ENCODE measurements around the gene ASH1L.

ASH1L gene

DNA sequence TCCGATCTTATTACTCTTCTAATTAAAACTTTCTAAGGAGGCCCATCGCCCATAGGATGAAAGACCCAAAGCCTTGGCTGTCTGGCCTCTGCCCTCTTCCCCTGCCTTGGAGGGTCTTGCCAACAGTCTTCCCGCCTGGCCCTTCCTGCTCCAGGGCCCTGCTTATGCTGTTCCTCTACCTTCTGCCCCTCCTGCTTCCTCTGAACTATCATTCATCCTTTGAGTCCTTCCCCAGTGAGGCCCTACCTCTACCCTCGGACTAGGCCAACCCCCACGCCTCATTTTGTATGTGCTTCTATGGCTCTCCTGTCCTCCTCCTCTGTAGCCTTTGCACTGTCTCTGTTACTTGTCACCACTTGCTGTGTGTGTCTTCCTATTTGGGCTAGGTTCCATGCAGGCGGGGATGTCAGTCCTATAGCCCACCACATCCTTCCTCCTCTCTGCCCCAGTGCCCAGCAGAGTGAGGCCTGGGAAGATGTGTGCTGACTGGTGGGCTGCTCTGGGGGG lies 236.5 kb downstream of the ASH1L start:
- no peak for DNase-seq (ENCODE audit: low read depth)

DNA sequence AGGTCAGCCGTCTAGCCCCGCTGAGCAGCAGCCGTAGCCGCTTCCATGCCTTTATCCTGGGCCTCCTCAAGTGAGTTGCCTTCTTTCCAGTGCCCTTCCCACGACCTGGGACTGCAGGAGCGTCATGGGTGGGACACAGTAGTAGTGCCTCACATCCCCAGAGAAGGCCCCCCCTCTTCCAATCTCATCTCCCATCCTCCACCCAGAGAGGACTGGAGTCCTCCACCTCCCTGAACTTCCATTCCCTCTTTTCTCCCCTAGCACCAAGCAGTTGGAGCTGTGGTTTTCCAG lies 237.1 kb downstream of the ASH1L start:
- no peak for DNase-seq (ENCODE audit: low read depth)

DNA sequence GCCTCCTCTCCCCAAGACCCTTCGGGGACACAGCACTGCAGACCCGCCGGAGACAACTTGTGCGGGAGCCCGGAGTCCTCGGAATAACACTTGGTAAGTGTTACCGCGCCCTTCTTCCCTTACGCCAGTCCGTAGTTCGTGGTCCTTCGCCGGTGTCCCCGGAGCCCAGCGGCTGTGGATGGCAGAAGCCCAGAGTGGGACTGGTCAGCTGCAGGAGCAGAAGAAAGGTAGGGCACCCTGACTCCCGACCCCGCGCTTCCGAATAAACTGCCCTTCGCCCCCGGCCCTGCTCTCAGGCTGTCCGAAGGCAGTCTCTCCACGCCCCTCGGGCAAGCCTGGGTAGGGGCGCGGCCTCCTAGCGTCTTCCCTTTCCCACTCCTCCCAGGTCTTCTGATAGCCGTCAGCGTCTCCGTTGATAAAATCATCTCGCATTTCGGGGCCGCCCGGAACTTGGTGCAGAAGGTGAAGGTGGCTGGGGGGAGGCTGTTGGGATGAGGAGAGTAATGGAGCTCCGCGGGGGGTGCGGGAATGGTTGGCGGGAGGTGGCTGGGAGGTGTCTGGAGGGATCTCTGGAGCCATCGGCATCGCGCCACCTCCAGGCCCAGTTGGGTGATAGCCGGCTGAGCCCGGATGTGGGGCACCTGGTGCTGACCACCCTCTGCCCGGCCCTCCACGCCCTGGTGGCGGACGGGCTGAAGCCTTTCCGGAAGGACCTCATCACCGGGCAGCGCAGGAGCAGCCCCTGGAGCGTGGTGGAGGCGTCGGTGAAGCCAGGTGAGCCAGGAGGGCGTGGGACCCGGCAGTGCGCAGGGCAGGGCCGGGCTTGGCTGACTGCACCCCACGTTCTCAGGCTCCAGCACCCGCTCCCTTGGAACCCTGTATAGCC lies 237.6 kb downstream of the ASH1L start:
- DNase-seq (ENCODE audit: low read depth): no peak

DNA sequence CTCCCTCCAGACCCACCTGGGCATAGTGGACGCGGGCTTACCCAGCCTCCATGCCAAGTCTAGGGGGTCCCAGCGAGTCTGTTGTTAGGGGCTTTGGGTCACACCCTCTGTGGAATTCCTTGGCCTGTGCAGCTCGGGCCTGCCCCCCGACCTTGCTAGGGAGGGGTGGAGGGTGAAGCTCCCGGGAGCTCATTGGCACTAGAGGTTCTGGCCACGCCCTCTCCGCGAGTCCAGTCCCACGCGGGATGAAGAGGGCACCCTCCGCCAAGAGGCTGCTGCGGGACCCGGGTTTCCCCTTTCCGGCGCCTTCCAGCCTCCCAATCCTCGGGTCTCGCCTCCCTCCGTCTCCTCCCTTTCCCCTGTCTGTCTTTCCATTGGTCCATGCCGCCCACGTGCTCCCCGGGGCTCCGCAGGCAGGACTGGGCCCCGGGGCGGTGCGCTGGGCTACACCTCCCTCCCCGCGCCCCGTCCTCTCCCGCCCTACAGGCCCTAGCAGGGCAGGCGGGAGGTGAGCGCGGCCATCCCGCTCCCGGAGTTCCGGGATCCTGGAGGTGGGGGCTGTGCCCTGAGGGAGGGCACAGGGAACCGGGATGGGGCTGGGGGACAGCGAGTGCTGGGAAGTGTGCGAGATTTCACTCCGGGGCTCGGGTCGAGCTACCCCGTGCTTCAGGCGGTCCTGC lies 238.4 kb downstream of the ASH1L start:
- DNase-seq (ENCODE audit: low read depth): peak; percentile 66

DNA sequence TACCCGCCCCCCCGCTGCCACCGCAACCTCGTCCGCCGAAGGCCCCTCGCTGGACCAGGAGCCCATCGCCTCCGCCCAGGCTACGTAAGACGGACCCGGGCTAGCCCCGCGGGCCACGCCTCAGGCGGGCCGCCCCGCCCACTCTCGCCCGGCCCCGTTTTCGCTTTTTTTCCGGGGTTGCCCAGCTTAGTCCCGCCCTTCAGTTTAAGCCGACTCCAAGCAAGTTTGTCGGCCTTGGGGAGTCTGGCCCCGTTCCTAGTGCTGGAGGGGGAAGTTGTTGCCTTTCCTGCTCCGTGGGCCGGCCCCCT lies 238.9 kb downstream of the ASH1L start:
- DNase-seq (ENCODE audit: low read depth): peak; percentile 69

DNA sequence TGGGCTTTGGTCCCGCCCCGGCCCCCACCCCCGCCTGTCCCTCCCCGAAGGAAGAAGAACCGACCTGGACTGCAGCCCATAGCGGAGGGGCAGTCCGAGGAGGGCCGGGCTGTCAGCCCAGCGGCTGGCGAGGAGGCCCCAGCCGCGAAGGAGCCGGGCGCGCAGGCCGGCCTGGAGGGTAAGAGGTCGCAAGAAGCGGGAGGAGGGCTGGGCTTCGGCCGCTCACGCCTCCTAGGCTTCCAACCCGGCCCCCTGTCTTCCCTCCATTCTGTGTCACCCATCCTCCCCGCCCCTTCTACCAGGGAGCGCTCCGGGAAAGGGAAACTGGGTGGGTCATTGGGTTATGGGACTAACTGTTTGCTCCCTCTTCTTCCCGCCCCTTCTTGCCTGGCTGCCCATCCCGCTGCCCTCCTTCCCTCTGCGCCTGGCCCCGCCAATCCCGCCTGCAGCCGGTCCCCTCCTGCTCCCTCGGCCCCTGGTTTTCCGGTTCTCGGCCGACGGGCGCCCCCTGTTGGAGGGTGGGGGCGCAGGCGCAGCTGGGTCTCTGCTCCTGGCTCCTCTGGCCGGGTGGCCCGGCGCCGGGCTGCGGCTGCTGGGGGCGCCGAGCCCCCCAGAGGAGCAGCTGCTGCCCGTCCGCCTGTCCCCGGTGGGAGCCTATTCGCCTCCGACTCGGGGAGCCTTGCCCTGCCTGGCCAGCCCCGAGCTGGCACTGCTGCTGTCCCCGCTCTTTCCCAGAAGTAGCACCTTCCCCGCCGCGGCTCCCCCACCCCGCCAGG lies 239.5 kb downstream of the ASH1L start:
- peak; percentile 75 for DNase-seq (ENCODE audit: low read depth)

DNA sequence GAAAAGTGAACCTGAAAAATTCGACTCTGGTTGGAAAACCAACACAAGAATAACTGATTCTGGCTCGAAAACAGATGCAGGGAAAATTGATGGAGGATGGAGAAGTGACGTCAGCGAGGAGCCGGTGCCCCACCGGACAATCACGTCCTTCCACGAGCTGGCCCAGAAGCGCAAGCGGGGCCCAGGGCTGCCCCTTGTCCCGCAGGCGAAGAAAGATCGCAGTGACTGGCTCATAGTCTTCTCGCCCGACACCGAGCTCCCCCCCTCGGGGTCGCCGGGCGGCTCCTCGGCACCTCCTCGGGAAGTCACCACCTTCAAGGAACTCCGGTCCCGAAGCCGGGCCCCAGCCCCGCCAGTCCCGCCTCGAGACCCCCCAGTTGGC lies 240.0 kb downstream of the ASH1L start:
- no peak for DNase-seq (ENCODE audit: low read depth)

DNA sequence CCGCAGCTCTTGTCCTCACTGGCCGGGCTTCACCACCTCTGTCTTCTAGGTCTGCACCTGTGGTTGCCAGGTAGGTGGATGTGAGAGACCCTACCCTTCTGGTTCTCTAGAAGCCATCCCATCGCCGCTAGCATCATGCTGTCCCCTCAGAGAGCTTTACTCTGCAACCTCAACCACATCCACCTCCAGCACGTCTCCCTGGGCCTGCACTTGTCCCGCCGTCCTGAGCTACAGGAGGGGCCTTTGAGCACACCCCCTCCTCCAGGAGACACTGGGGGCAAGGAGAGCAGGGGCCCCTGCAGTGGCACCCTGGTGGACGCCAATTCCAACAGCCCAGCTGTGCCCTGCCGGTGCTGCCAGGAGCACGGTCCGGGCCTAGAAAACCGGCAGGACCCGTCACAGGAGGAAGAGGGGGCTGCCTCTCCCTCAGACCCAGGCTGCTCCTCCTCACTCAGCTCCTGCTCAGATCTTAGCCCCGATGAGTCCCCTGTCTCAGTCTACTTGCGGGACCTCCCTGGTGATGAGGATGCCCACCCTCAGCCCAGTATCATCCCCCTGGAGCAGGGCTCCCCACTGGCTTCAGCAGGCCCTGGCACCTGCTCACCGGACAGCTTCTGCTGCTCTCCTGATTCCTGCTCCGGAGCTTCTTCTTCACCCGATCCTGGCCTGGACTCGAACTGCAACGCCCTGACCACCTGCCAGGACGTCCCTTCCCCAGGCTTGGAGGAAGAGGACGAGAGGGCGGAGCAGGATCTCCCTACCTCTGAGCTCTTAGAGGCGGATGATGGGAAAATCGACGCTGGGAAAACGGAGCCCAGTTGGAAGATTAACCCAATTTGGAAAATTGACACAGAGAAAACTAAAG lies 240.7 kb downstream of the ASH1L start:
- DNase-seq (ENCODE audit: low read depth): no peak

DNA sequence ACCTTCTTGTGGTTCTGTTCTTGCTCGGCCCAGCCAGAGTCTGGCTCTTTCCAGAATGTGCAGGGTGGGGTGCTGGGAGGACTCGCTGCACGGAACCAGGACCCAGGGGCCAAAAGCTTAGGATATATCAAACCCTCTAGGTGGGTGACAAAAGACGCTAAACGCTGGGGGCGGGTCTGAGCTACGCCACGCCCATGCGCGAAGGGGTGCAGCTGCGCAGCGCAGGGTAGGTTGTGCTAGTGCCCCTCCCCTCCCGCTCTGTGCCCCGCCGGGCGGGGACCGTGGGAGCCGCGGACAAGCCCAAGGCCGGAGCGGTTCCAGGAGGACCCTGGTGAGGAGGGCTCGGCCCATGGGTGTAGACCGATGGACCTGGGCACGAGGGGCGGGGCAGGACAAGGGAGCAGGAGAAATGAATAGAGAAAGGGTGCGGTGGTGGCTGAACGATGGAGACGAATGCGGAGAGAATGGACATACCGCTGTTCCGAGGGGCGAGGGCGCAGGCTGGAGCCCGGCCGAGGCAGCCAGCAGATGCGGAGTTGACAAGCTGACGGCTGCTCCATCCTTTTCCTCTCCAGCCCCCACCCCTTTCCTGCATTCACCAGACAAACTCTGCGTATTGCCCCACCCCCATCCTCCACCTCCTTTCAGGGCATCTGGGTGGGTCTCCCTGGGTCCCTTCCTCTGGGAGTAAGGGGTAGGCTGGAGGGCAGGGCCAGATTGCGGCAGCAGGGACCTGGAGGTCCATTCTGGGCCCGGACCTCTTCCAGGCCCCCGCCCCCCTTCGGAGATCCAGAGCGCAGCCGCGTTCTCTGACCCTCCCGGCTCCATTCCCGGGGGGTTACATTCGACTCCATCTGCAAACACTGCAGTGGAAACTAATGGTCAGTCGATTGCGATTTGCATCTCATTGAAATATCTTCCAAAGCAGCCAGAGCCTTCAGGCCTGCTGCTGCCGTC lies 241.7 kb downstream of the ASH1L start, which contains the start of gene RUSC1:
Gene RUSC1 (plus strand): TSS at position 234 of the 957 bp plus-strand sequence. CDS start 880 bp downstream, outside the sequence.
- peak; percentile 36 for DNase-seq (ENCODE audit: low read depth)

DNA sequence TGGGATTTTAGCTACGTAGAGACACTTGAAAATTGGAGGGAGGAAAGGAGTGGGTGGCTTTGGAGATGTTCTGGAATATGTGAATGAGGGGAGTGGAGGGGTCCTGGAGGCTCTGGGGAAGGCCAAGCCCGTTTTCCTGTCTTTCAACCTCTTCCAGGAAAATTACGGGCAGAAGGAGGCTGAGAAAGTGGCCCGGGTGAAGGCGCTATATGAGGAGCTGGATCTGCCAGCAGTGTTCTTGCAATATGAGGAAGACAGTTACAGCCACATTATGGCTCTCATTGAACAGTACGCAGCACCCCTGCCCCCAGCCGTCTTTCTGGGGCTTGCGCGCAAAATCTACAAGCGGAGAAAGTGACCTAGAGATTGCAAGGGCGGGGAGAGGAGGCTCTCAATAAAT lies 242.4 kb downstream of the ASH1L start:
- no peak for DNase-seq (ENCODE audit: low read depth)

DNA sequence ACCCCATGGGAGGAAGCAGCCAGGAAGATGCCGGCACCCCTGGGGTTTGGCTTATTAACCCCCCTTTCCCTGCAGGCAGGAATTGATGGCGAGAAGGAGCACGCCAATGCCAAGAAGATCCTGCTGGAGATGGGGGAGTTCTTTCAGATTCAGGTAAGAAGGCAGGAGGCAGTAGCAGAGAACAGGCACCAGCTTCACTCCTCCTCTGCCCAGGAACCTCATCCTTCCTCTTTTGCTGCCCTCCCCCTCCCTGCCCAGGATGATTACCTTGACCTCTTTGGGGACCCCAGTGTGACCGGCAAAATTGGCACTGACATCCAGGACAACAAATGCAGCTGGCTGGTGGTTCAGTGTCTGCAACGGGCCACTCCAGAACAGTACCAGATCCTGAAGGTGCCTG lies 243.1 kb downstream of the ASH1L start:
- DNase-seq (ENCODE audit: low read depth): no peak

DNA sequence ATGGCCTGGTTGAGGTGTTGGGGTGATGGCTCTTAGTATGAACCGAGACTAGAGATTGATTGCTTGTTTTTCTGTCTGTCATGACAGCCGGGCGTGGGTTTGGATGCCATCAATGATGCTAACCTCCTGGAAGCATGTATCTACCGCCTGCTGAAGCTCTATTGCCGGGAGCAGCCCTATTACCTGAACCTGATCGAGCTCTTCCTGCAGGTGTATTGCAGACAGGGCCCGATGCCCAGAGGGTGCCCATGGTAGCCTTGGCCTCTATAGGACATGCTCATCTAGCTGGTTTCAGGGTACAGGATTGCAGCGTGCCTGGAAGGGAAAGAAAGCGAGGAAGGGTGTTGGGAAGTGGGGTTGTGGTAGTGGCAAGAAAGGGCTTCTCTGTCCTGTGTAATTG lies 244.5 kb downstream of the ASH1L start:
- DNase-seq (ENCODE audit: low read depth): no peak

DNA sequence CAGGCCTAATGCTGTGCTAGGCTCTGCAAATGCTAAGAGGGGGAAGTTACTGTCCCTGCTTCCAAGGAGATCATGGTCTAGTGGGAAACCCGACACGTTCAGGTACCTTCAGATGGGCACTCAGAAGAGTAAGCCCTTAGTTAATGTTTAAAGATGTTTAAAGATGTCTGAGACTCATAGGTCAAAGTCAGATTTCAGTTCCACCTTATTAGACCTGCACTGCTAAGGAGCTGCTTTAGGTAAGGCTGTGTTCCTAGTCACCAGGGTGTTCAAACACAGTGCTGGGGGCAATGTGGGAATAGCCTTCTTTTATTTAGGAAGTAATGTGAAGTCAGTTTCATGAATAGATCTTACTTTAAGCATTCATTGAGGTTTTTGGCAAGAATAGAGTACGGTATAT lies 245.7 kb downstream of the ASH1L start:
- no peak for DNase-seq (ENCODE audit: low read depth)

DNA sequence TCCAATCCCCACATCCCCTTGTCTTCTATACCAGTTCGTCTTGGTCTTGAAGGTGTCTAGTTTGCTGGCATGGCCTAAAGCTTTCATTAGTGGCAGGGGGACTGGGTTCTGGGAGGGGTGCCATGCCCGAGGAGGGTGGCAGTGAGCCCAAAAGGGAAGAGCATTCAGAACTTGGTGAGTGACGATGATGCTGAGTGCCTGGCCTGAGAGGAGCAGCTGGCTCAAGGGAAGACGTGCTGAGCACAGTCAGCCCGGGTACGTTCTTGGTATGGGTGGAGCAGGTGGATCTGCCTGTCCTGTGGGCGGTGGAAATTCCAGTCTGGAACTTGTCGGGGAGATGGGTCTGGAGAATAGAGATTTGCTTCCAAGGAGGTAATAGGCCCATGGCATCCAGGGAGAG lies 249.3 kb downstream of the ASH1L start:
- no peak for DNase-seq (ENCODE audit: low read depth)

DNA sequence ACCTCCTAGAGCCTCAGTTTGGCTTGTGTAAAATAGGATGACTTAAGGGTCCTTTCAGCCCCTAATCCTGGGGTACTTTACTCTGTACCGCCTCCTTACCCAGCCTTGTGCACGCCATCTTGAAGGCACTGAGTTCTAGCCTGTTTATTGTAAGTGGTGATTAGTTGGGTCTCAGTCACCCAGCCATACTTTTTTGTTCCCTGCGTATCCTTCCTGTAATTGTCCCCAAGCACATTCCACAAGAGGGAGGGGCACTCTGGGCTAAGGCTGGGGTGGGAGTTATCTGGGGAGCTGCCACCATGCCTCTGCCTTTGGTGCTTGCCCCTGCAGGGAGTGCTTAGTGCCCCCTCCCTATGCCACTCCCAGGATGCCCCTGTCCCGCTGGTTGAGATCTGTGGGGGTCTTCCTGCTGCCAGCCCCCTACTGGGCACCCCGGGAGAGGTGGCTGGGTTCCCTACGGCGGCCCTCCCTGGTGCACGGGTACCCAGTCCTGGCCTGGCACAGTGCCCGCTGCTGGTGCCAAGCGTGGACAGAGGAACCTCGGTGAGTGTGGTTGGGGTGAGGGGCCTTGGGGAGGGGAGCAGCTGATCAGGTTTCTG lies 253.1 kb downstream of the ASH1L start:
- DNase-seq (ENCODE audit: low read depth): no peak

DNA sequence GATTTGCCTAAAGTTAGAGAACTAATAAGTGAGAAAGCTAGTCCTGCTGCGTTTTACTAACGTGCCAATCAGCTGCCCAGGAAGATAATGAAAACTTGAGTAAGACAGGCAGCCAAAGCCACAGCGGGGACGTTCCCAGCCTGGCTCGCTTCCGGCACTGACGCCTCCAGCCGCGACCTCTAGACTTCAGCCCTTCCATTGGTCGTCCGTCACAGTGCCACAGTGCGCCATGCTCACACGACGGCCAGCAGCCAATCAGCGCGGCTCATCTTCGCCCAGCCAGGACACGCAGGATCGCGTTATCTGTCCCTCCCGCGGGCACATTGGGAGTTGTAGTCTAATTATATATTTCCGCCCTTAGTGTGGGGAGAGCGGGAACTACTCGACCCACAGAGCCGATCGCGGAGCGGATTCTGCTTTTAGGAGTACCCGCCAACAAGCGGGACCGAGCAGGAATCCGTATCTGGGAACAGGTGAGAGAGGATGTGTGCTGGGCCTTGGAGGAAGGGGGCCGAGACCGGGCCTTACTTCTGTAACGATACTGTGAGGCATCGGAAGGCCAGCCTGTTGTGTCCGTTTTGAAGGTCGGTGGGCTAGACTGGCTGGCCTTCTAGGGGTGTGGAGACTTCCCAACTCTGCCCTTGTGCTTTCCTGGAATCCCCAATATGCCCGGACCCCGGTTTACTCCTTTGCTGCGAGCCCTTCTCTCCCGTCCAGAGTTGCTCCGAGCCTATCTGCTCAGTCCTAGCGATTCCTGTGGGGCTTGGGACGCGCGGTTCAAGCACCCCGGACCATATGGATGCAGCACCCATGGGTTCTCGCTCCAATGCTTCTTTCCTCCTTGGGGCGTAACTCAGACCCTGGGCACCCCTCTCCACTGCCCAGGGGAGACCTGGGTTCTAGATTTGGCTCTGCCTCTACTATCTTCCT lies 253.8 kb downstream of the ASH1L start, which contains the start of gene FDPS:
Gene FDPS (plus strand): TSS at position 374 of the 930 bp plus-strand sequence. CDS start 924 bp downstream, outside the sequence.
- DNase-seq (ENCODE audit: low read depth): peak; percentile 91

DNA sequence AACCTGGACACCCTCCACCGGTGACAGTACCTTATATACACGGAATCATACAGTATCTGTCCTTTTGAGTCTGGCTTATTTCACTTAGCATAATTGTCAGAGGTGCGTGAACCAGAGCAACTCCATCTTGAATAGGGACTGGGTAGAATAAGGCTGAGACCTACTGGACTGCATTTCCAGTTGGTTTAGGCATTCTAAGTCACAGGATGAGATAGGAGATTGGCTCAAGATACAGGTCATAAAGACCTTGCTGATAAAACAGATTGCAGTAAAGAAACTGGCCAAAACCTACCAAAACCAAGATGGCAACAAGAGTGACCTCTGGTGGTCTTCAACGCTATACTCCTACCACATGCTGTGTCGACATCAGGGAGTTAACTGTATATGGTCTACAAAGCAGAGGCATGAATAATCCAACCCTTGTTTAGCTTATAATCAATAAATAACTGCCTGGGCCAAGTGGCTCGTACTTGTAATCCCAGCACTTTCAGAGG lies 255.3 kb downstream of the ASH1L start:
- DNase-seq (ENCODE audit: low read depth): no peak

DNA sequence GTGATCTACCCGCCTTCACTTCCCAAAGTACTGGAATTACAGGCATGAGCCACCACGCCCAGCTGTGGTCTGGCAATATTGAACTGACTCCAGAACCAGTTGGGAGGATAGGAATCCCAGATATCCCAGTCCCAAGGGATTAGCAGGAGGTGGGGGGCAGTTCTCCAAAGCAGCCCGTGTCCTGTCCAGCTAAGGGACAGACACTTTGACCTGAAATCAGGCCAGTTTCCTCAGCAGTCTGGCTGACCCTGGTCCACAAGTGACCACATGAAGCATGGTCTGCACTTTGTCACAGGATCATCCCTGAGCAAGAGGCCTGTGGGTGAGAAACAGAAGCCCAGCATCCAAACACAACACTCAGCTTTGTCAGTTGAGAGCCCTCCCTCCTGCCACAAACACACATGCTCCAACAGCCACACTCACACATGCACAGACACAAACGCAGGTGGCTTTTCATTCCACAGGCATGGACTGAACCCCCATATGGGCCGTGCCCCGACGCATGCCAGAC lies 256.7 kb downstream of the ASH1L start:
- no peak for DNase-seq (ENCODE audit: low read depth)
